Left kidney (tissue), 8 donors: Measurements from ENCODE around the gene STRC. TPM values are rescaled to one million over a fixed set of nuclear protein-coding genes. Genes with fewer than 3 reads are reported as not detected.
"Not testable (repeated sequence)": the region's sequence is repeated elsewhere in the genome, so short reads cannot be mapped to it uniquely, and the experiment has no call there.

ENCODE experiments used
- DNase-seq: peaks from one replicate; pipeline ENCODE4 v3.0.0-alpha.2; 2013
- long read RNA-seq, 8 donors: transcript quantifications; one replicate each; lab custom pipeline, GENCODE V29; 2026
- polyA plus RNA-seq: library from polyadenylated mRNA; unstranded; fragments of 120-200 nt; gene quantifications from one replicate; pipeline ENCODE4 v1.2.1, GENCODE V29; 2013; ENCODE audit not compliant: insufficient read length

The STRC gene
- polyA plus RNA-seq, result 1.8 TPM
- long read RNA-seq, donor 1, result 0 reads
- long read RNA-seq, donor 2, result 0 reads
- long read RNA-seq, donor 3, result 0 reads
- long read RNA-seq, donor 4, result 0 reads
- long read RNA-seq, donor 5, result 0 reads
- long read RNA-seq, donor 6, result 0 reads
- long read RNA-seq, donor 7, result 0 reads
- long read RNA-seq, donor 8, result 0 reads

DNA sequence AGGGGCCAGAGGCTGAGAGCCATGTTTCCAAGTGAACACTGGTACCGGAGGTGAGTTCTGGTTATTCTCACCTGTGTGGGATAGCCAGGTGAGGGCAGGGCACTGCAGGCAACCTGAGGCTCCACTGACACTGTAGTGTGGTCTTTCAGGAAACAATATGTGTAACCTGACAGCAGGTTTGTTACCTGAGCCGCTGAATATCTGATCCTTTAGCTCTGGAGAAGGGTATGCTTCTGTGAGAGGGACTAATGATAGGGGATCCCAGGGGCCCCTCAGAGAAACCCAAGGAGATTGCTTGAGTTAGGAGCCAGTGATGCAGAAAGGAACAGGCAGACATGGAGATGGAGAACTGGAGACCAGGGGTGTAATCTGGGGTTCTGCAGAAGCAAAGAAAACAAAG is at the start of gene STRC:
STRC (minus strand) TSS at position 101 of the 400 bp plus-strand sequence; CDS start at position 23, 78 bp downstream.
- DNase-seq, result not testable (repeated sequence)

DNA sequence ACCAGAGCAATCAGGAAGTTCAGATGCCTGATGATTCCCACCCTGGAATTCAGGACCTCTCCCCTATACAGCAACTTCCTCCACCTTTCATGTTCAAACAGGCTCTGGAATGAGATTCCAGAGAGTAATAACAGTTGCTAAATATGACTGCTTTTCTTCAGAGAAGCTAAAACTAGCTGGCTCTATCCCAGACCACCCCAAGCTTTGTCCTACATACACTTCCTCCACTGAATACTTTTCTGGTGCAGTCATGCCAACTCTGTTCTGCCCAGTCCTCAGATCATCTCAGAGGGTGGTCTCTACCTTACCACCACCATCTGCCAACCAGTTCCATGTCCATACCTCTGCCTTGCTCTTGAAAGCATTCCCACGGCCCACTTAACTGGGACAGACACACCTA is 47.6 kb upstream of the STRC start:
- DNase-seq, result not testable (repeated sequence)

DNA sequence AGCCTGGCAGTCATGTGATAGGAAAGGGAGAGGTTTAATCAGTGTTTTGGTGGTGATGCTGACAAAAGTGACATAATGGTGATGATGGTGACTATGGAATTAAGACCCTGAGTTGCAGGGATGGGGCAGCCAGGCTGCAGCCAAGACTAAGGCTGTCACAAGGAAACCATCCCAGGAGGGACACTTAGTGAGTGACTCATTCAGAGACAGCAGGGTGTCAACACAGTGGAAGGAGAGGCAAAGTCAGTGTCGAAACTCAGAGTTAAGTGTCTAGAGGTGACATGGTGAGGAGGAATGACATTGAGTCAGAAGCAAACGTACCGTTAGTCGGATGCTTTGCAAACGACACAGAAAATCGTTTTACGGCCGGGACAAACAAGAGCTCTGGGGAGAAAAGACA is 44.7 kb upstream of the STRC start:
- not testable (repeated sequence) for DNase-seq

DNA sequence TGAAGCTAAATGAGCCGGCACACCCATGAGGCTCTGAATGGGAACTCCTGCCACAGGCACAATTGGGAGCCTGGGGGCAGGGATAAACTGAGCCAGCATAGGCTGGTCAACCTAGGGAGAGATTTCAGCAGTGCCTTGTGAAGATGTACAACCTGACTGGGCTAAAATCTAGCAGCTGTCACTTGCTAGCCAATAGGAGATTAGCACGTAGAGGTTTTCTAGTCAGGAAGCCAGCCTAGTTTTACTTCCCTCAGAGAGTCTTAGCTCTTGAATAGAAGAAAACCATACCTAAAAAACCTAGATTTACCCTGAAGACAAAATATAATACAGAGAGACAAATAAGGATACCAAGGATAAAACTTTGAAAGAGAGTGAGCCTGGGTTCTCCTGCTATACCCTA is 43.7 kb upstream of the STRC start:
- not testable (repeated sequence) for DNase-seq

DNA sequence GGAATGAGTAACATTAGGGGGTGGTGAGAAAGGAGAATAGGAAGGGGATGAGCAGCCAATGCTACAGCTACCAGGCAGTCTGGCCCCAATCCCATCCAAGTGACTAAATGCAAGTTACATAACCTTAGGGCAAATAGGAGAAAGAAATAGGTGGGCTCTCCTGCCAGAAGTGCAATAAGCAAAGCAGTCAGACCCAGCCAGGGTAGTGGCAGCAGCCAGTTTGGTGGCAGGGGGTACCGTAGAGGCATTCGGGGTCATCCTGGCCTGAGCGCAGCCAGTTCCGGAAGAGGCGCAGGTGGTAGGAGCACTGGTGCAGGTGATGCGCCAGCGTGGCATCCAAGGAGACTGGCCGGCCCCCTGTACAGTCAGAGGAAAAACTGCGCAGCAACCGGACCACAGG is 41.1 kb upstream of the STRC start:
- not testable (repeated sequence) for DNase-seq

DNA sequence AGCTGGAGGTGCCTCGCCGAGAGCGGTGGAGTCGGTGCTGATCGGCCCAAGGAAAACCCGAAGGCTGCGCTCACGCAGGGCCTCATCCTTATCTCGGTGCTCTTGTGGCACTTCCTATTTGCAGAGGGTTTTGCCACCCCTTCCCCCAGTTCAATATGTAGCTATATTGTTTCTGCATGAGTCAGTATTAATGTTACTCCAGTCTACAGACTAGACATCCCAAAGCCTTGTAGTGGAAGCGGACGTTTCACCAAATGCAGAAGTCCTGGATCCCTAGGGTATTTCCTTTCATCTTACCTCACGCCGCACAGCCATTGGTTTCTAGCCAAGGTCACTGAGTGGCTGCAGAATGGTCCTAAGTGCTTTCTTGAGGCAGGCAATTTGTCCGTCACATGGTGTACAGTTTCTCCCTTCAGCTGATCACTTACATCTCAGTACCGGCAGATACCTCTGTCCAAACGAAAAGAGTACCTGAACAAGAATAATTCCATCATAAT is 30.9 kb upstream of the STRC start:
- DNase-seq, result not testable (repeated sequence)

DNA sequence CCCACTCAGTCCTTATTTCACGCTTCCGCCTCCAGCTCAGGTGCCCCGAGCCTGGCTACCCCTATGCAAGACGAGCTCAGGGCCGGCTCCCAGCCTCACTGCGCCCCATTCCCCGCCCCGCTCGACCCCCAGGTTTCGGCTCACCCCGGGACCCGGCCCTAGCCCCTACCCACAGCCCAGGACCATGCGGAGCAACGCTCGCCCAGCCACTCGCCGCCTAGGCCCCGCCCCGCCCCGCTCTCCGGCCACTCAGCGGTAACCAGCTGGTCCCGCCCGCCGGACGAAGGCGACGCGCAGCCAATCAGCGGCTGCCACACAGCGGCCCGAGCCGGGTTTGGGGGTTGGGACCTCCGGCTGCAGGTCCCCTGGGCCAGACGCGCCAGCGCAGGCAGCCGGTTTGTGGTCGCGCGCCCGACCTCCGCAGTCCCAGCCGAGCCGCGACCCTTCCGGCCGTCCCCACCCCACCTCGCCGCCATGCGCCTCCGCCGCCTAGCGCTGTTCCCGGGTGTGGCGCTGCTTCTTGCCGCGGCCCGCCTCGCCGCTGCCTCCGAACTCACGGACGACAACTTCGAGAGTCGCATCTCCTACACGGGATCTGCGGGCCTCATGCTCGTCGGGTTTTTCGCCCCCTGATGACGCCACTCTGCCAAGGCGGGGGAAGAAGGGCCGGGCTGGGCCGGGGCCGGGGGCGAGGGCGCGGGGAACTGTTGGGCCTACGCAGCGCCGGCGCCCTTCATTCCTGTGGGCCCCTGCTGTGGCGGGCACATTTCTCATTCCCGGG is 30.2 kb upstream of the STRC start, which contains the start of gene CATSPER2:
CATSPER2 (minus strand) TSS at position 196 of the 781 bp plus-strand sequence. CDS start 783 bp downstream, outside the sequence.
- DNase-seq, result no peak

DNA sequence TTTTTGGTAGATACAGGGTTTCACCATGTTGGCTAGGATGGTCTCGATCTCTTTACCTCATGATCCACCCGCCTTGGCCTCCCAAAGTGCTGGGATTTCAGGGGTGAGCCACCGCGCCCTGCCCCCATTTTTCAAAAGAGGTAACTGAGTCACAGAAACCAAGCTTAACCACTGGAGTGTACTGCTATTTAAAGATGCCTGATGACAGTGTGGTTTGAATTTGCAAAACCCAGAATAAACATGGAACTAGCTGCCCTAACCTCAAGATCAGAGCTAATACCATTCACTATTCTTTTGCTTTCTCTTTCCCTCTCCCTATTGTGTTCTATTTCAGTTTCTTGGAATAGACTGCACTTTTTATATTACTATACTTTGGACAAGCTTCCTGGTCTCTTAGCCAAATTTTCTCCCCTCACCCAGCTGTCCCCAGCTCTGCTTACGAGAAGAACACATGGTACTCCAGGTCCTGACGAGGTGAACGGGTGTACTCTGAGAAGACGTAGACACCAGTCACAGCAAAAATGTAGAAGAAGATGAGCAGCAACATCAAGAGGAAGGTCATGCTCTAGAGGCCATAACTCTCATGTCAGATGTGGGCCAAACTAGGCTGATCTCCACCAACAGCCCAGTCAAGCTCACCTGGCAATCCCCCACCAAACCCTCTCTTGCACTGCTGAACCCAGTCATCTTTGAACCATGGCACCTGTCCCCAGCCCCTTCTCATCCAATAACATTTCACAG is 20.0 kb upstream of the STRC start:
- not testable (repeated sequence) for DNase-seq

DNA sequence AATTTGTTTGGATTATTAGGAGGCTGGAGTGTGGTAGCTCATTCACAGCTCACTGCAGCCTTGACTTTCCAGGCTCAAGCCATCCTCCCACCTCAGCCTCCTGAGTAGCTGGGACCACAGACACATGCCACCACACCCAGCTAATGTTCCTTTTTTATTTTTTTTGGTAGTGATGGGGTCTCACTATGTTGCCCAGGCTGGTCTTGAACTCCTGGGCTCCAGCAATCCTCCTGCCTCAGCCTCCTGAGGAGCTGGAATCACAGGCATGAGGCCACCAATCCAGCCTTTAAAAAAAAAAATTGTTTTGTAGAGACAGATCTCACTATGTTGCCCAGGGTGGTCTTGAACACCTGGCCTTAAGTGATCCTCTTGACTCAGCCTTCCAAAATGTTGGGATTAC is 8.3 kb upstream of the STRC start:
- not testable (repeated sequence) for DNase-seq

DNA sequence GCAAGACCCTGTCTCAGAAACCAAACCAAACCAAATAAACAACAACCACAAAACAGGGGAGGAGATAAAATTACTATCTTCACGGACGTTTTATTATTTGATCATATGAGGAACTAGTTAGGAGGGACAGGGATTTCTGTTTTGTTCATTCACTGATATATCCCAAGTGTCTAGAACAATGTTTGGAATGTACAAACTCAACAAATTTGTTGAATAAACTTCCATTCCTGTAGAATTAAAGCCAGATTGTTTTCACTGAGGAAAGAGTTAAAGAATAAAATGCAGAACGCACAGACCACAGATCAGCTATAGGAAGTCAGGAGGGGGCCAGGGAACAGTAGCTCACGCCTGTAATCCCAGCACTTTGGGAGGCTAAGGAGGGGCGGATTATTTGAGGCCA is 6.5 kb upstream of the STRC start:
- no peak for DNase-seq

DNA sequence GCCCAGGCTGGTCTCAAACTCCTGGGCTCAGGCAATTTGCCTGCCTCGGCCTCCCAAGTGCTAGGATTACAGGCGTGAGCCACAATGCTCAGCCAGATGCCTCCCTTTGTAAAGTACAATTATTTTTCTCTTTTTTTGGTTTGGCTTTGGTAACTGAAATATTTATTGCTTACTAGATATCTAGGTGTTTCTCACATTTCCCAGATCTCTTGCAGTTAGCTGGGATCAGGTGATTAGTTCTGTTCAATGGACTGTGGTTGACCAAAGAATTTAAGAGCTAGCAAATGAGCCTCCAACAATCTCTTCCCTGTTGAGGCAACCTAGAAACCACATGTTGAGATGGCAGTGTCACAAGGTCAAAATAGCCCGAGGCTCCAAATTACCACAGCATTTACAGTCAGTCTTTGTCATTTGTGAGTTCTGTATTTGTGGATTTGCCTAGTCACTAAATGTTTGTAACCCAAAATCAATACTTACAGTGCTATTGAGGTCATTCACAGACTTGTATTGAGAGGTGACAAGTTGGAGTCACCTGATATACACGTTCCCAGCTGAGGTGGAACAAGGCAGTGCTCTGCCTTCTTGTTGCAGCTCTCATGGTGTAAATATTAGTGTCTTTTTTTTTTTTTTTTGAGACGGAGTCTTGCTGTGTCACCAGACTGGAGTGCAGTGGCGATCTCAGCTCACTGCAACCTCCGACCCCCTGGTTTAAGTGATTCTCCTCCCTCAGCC is 3.6 kb upstream of the STRC start:
- not testable (repeated sequence) for DNase-seq

DNA sequence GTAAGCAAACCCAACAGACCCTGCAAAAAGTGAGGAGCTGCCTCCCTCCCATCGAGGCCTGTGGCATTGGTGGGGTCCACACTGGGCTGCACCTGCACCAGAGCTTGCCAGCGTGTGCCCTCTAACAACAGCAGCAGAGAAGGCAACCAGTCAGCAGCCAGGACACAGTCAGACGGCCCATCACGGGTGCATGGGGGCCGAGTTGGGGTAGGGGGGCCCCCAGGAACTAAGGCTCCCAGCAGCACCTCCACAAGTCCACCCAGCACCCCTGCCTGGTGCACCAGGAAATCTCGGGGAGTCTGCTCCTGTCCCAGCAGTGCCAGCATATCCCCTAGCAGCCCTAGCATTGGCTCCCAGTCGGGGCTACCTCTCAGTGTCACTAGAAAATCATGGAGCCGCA is 850 bp downstream of the STRC start:
- not testable (repeated sequence) for DNase-seq

DNA sequence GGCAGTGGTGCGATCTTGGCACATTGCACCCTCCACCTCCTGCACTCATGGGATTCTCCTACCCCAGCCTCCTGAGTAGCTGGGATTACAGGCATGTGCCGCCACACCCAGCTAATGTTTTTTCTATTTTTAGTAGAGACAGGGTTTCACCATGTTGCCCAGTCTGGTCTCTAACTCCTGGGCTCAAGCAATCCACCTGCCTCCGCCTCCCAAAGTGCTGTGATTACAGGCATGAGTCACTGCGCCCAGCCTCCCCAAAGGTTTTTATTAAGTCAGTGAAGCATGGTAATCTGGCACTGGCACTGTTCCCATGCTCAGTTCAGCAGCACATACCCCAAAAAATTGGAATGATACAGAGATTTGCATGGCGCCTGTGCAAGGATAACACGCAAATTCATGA is 16.4 kb downstream of the STRC start:
- DNase-seq, result not testable (repeated sequence)

DNA sequence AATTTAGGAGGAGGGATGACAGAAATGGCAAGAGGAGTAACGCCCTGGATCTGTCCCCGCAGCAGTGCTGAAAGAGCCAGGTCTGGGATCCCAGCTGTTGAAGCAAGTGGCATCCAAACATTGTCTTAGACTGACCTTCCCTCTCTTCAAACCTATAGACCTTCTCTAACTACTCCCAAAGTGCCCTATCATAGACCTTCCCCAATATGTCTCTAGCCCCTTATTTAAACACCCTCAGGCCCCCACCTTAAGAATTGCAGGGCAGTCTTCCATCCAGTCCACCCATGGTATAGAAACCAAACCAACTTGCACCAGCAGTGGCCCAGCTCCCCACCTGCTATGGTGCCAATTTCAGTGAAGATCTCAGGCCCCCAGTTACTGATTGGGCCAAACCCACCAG is 18.4 kb downstream of the STRC start:
- DNase-seq, result not testable (repeated sequence)

DNA sequence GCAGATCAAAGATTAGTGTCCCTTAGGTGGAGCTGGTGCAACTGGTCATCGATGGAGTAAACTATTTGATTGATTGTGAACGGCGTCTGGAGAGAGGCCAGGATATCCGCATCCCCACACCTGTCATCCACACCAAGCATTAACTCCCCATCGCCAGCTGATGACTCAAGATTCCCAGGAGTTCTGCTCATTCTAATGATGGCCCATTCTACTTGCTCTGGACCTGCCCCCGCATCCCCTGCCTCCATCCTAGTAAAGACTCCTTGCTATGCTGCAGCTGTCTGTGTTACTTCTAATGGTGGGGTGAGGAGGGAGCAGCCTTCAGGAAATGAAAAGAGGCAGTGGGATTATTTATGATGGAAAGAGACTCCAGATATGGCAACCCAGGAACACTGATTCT is 19.5 kb downstream of the STRC start:
- not testable (repeated sequence) for DNase-seq

DNA sequence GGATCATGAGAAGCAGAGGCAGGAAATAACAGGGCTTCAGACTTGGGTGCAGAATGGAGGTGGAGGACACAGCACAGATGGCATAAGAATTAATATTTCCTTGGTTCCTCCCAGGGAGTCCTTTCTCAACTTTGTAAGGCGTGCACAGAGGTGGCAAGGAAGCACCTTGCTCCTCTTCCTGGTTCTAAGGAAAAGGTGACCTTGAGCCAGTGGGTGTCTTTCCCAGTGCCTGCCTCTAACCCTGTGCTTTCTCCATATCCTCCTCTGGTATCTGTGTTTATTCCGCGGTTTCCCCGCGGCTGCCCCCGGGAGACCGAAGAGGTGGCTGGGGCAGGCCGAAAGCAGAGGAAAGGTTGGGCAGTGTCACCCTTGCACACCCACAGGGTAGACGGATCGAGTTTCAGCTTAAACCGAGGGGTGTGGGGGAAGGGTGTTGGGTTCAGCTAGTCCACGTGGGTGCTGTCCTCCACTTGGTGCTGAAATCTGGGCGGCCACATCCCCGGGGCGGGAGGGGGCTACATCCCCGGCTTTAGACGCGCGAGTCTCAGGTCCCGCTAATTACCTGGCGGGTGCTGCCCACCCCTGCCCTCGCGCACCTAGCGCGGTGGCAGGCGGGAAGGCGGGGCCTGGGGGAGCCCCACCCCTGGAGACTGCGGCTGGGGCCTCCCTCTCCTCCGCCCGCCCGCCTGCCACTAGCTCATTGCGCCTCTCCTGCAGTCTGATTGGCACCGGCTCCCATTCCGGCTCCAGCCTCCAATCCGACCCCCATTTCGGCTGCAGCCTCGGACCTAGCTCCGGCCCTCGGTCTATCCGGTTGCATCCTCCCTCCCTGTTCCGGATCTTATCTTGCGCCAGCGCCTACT is 25.0 kb downstream of the STRC start, which contains the start of gene CKMT1B:
CKMT1B (plus strand) TSS at position 700 of the 863 bp plus-strand sequence. CDS start 192 bp downstream, outside the sequence.
- DNase-seq, result not testable (repeated sequence)

DNA sequence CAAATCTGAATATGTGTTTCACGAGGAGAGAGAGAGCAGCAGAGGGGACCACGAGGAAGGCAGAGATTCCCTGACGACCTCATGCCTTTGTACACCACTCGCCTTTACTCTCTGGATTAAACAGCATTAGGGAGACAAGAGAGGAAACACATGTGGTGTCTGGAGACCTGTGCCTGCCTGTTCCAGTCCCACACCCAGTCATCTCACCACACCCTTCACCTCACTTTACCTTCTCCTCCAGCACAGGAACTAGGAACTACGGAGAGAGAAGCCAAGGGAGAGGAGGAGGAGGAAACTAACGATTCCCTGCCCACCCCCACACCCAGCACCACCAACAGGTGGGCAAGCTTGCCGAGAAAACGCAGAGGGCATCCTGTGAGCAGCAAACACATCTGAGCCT is 25.8 kb downstream of the STRC start:
- not testable (repeated sequence) for DNase-seq

DNA sequence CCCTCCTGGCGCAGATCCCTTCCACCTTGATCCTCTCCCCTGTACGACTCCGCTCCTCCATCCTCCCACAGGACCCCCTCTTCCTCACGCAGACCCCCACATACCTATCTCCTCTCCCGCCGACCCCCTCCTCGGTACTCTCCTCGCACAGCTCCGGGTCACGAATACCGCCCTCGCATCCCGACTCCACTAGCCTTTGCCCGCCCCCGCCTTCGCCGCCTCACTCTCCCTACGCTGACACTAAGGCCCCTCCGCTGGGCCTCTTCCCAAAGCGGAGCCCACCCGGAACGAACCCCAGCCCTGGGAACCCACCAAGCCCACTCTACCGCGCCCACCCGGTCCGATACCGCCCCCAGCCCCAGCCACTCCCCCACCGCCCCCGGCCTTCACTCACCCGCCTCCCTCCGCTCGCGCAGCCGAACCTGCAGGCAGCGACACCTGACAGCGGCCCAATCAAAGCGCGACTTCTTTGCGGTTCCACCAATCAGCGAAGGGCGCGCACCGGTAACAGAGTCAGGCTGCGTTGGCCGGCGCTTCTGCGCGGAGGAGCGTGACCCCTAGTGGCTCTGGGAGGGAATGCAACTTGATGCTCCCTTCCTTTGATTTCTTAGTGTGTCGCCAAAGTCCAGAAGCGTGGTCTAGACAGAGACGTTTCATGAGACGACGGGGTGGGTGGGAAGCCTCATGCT is 28.7 kb downstream of the STRC start, which contains the start of gene PPIP5K1:
PPIP5K1 (minus strand) TSS at position 431 of the 689 bp plus-strand sequence. CDS start 5,704 bp downstream, outside the sequence.
- not testable (repeated sequence) for DNase-seq

DNA sequence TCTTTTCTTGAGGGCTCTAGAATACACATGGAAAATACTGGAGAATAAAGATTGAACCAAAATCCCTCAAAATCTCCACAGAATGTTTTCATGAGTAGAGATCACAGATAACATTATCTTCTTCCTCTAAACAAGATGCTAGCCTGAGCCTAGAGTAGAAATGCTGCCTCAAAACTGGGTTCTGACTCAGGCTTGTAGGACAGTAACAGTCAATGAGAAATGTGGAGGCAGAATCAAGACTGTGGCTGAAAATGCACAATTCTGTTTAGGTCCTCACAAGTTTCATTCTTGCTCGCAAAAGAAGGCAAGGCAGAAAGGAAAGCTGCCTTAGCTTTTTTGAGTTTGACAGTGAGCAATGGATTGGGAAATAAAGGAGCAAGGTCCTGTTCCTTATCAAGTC is 44.0 kb downstream of the STRC start:
- DNase-seq, result not testable (repeated sequence)

DNA sequence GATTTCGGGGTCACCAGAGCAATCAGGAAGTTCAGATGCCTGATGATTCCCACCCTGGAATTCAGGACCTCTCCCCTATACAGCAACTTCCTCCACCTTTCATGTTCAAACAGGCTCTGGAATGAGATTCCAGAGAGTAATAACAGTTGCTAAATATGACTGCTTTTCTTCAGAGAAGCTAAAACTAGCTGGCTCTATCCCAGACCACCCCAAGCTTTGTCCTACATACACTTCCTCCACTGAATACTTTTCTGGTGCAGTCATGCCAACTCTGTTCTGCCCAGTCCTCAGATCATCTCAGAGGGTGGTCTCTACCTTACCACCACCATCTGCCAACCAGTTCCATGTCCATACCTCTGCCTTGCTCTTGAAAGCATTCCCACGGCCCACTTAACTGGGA is 52.0 kb downstream of the STRC start:
- not testable (repeated sequence) for DNase-seq
